ENCODE measurements around the gene ANKH. TPM values are rescaled to one million over a fixed set of nuclear protein-coding genes. Genes with fewer than 3 reads are reported as not detected.
"Not testable (repeated sequence)": the region's sequence is repeated elsewhere in the genome, so short reads cannot be mapped to it uniquely, and the experiment has no call there.

ANKH gene
- polyA plus RNA-seq, 3 donors = 8.3 to 14.8 (median 11.0) TPM

- DNase-seq = no peak
These were observed 37.5 kb downstream of the ANKH start for GRCh38 chr5:14834062-14834461.

GRCh38 chr5:14831006-14831338 lies 40.6 kb downstream of the ANKH start:
- no peak for DNase-seq

GRCh38 chr5:14830210-14831005 lies 41.2 kb downstream of the ANKH start:
- no peak for DNase-seq

GRCh38 chr5:14829396-14829795 lies 42.2 kb downstream of the ANKH start:
- DNase-seq = no peak

GRCh38 chr5:14826714-14827113 lies 44.9 kb downstream of the ANKH start:
- no peak for DNase-seq

GRCh38 chr5:14825977-14826376 lies 45.6 kb downstream of the ANKH start:
- DNase-seq = no peak

- no peak for DNase-seq
These were observed 47.1 kb downstream of the ANKH start for GRCh38 chr5:14824499-14824898.

- DNase-seq = no peak
These were observed 50.3 kb downstream of the ANKH start for GRCh38 chr5:14821100-14821845.

GRCh38 chr5:14818931-14819790 lies 52.4 kb downstream of the ANKH start:
- no peak for DNase-seq

GRCh38 chr5:14817762-14818136 lies 53.8 kb downstream of the ANKH start:
- not testable (repeated sequence) for DNase-seq

- DNase-seq = no peak
These were observed 54.4 kb downstream of the ANKH start for GRCh38 chr5:14816999-14817761.

GRCh38 chr5:14816374-14816998 lies 55.1 kb downstream of the ANKH start:
- DNase-seq = no peak

GRCh38 chr5:14813747-14814146 lies 57.8 kb downstream of the ANKH start:
- no peak for DNase-seq

- DNase-seq = no peak
These were observed 59.4 kb downstream of the ANKH start for GRCh38 chr5:14812166-14812565.

GRCh38 chr5:14810928-14811572 lies 60.5 kb downstream of the ANKH start:
- DNase-seq = no peak

- DNase-seq = no peak
These were observed 61.3 kb downstream of the ANKH start for GRCh38 chr5:14810282-14810681.

GRCh38 chr5:14809369-14810155 lies 62.0 kb downstream of the ANKH start:
- no peak for DNase-seq

GRCh38 chr5:14807471-14807870 lies 64.1 kb downstream of the ANKH start:
- DNase-seq = no peak

- DNase-seq = peak; percentile 14
These were observed 65.1 kb downstream of the ANKH start for GRCh38 chr5:14806456-14806855.

- DNase-seq = no peak
These were observed 69.0 kb downstream of the ANKH start for GRCh38 chr5:14802541-14802940.

Measured in renal pelvis (tissue), 4 donors.